Activated naive CD8-positive, alpha-beta T cell treated with anti-CD3 and anti-CD28 coated beads, Interleukin-2, amount 10 ng/mL, durations not matched to agents 7 days and 5 days (primary cell): ENCODE data around the gene LBX2. TPM values are rescaled to one million over a fixed set of nuclear protein-coding genes. Genes with fewer than 3 reads are reported as not detected.

ENCODE experiments used
- ATAC-seq: fragments of 150-1000 bp; cut with Tn5 transposase; one replicate; pipeline ENCODE4 v1.10.0; 2021; ENCODE audit warnings: low read depth, moderate library complexity
- POLR2A ChIA-PET: fragments of 350-600 bp; sonication (Branson Sonifier 250); formaldehyde crosslinking; loops from one replicate; lab custom pipeline; 2021; ENCODE audit warnings: antibody characterized with exemption; lab: Charles Lee
- DNase-seq: peaks from one replicate; pipeline ENCODE4 v3.0.0; 2021
- H3K27ac Mint-ChIP-seq: one replicate; pipeline ENCODE4 v1.8.0; 2022; ENCODE audit warnings: mild to moderate bottlenecking, mixed read lengths
- H3K27me3 Mint-ChIP-seq: one replicate; pipeline ENCODE4 v1.8.0; 2022; ENCODE audit warnings: mild to moderate bottlenecking, moderate library complexity, mixed read lengths
- H3K36me3 Mint-ChIP-seq: one replicate; pipeline ENCODE4 v1.8.0; 2021; ENCODE audit warnings: mild to moderate bottlenecking, mixed read lengths
- H3K4me1 Mint-ChIP-seq: one replicate; pipeline ENCODE4 v1.8.0; 2021; ENCODE audit warnings: mixed read lengths
- H3K4me3 Mint-ChIP-seq: one replicate; pipeline ENCODE4 v1.8.0; 2022; ENCODE audit warnings: mild to moderate bottlenecking, moderate library complexity, mixed read lengths
- H3K9me3 Mint-ChIP-seq: one replicate; pipeline ENCODE4 v1.8.0; 2021; ENCODE audit warnings: mixed read lengths
- total RNA-seq, 2 experiments: library from RNA; stranded (reverse); gene quantifications; one replicate each; pipeline ENCODE4 v1.2.3, GENCODE V29; 2021

LBX2 gene
- total RNA-seq, 2 experiments from 2014 or later: 1.2 to 1.3 TPM

DNA sequence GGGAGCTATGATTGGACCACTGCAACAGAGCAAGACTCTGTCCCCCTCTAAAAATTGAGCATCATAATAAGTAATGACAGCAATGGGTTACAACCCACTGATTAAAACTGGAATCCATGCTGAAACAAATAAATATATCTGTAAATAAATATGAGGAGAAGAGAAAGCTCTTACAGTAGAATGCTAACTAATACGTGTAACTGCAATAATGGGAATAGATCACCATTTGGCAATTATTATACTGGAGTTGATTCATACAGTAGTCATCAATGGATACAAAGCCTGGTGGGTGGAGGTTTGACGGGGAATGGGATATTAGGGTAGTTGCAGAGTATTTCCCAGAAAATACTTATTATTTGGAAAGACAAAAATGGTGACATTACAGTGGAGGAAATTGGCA lies 50.6 kb downstream of the LBX2 start:
- H3K4me1 Mint-ChIP-seq: peaks cover 13% of the 10 kb centered on the region
- ATAC-seq (no peak), DNase-seq (no peak)
- POLR2A ChIA-PET: no interaction called here
- H3K9me3 Mint-ChIP-seq: no peaks in the 10 kb centered on the region
- no peak overlapping the region for H3K27ac Mint-ChIP-seq
- no peaks in the 10 kb centered on the region for H3K36me3 Mint-ChIP-seq
- no peak overlapping the region for H3K4me3 Mint-ChIP-seq
- H3K27me3 Mint-ChIP-seq: peaks cover 27% of the 10 kb centered on the region

Other genes with a start within 250 kb of the LBX2 start
- 1 to 10 TPM; 3.6 to 6.6 TPM for gene SLC4A5, start 156.2 kb downstream of the LBX2 start, total RNA-seq
- 100 to 1,000 TPM; 111 to 113 TPM for gene DCTN1, start 119.3 kb downstream of the LBX2 start, total RNA-seq
- gene C2orf81, start 78.0 kb downstream of the LBX2 start, total RNA-seq: 1 to 10 TPM; 3.7 to 5.8 TPM
- 10 to 100 TPM; 88.9 to 94.4 TPM for gene WDR54, start 77.9 kb downstream of the LBX2 start, total RNA-seq
- 1 to 10 TPM in 1 of 2 experiments, under 1 TPM in 1; 0.80 to 1.8 TPM for gene RTKN, start 57.7 kb downstream of the LBX2 start, total RNA-seq
- 10 to 100 TPM; 46.8 to 51.4 TPM for gene INO80B, start 44.5 kb downstream of the LBX2 start, total RNA-seq
- 10 to 100 TPM; 66.8 to 69.6 TPM for gene WBP1, start 41.2 kb downstream of the LBX2 start, total RNA-seq
- gene MOGS, start 34.2 kb downstream of the LBX2 start, total RNA-seq: 10 to 100 TPM; 66.1 to 68.7 TPM
- 10 to 100 TPM; 91.6 to 92.1 TPM for gene MRPL53, start 26.9 kb downstream of the LBX2 start, total RNA-seq
- 10 to 100 TPM; 36.8 to 37.1 TPM for gene CCDC142, start 16.6 kb downstream of the LBX2 start, total RNA-seq
- 10 to 100 TPM; 44.1 to 46.2 TPM for gene TTC31, start 16.5 kb downstream of the LBX2 start, total RNA-seq
- 10 to 100 TPM; 35.9 to 40.1 TPM for gene PCGF1, start 8.1 kb upstream of the LBX2 start, total RNA-seq
- gene TLX2, start 14.8 kb upstream of the LBX2 start, total RNA-seq: under 1 TPM; 0.69 to 0.88 TPM
- under 1 TPM; 0.20 to 0.39 TPM for gene DQX1, start 26.6 kb upstream of the LBX2 start, total RNA-seq
- 100 to 1,000 TPM; 126 to 127 TPM for gene AUP1, start 30.1 kb upstream of the LBX2 start, total RNA-seq
- 10 to 100 TPM; 46.6 to 47.4 TPM for gene HTRA2, start 30.3 kb upstream of the LBX2 start, total RNA-seq
- gene LOXL3, start 54.3 kb upstream of the LBX2 start, total RNA-seq: under 1 TPM; 0.42 to 0.62 TPM
- 10 to 100 TPM; 37.7 to 38.3 TPM for gene DOK1, start 55.1 kb upstream of the LBX2 start, total RNA-seq
- gene M1AP, start 148.7 kb upstream of the LBX2 start, total RNA-seq: not detected
- gene SEMA4F, start 154.6 kb upstream of the LBX2 start, total RNA-seq: 10 to 100 TPM in 1 of 2 experiments, 1 to 10 TPM in 1; 9.6 to 11.1 TPM